Stimulated activated CD8-positive, alpha-beta memory T cell treated with anti-CD3 and anti-CD28 coated beads, Interleukin-7, amount 100 ng/mL, for 24 hours (primary cell): Measurements from ENCODE around the gene PYCARD.
"Not testable (repeated sequence)": the region's sequence is repeated elsewhere in the genome, so short reads cannot be mapped to it uniquely, and the experiment has no call there.

Source experiments
- DNase-seq: peaks from one replicate; pipeline ENCODE4 v3.0.0-alpha.2; 2020; ENCODE audit warnings: low read depth

PYCARD gene

DNA sequence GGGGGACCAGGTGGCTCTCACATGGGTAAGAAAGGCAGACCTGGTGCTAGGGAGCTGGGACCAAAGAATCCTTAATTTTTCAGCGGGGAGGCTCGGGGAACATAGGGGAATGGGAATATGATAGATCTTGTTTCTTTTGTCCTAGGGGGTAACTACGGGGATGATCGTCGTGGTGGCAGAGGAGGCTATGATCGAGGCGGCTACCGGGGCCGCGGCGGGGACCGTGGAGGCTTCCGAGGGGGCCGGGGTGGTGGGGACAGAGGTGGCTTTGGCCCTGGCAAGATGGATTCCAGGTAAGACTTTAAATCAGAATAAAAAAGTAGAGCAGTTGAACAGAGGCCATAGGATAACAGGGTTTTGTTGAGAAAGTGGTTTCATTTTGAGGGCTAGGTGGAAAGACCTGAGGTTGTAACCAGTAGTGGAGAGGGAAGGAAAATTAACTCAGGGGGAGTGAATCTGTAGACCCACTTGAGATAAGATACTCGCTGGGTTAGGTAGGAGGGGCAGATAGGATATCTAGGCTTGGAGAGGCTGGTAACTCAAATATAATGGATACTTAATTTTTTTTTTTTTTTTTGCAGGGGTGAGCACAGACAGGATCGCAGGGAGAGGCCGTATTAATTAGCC is 11.6 kb downstream of the PYCARD start:
- DNase-seq, result no peak

DNA sequence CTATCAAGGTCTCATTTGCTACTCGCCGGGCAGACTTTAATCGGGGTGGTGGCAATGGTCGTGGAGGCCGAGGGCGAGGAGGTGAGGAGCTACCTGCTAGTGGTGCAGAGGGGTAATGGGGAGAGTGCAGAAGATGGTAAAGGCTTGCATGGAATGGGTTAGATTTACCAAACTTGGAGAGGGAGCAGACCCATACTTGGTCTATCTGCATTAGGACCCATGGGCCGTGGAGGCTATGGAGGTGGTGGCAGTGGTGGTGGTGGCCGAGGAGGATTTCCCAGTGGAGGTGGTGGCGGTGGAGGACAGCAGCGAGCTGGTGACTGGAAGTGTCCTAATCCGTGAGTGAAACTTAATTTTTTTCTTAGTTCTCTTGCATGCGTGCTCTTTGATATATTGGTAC is 12.5 kb downstream of the PYCARD start:
- DNase-seq, result no peak

DNA sequence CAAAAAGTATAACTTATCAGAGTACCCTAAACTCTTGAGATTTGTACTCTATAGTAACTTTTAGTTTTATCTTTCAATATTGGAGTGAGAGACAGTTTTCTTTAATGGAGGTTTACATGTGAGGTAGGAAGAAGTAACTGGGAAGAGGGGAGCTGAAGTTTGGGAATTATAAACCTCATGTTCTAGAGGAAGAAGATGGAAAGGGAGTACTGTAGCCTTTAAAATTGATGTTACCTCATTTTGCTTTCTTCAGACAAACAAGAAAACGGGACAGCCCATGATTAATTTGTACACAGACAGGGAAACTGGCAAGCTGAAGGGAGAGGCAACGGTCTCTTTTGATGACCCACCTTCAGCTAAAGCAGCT is 13.2 kb downstream of the PYCARD start:
- no peak for DNase-seq

- no peak for DNase-seq
Measured at GRCh38 chr16:31188450-31189411, 13.8 kb downstream of the PYCARD start.

GRCh38 chr16:31187808-31188189 is 14.8 kb downstream of the PYCARD start:
- DNase-seq, result no peak

- no peak for DNase-seq
Measured at GRCh38 chr16:31186930-31187807, 15.4 kb downstream of the PYCARD start.

GRCh38 chr16:31186176-31186575 is 16.4 kb downstream of the PYCARD start:
- DNase-seq, result no peak

DNA sequence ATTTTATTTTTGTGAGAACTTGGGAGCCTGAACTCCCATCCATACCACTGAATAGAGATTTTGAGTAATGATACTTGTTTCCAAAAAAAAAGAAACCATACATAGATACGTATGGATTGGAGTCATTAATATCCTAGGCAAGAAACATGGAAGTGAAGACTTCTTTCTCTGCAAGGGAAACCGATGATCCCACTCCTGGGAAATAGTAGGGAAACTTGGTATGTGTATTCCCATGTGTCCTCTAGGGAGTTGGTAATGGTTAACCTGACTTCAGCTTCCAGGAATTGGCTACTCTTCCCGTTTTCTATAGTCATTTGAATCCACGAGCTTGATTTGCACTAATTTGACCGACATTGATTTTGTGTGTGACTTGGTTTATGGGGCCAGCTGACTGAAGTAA is 17.2 kb downstream of the PYCARD start:
- no peak for DNase-seq

DNA sequence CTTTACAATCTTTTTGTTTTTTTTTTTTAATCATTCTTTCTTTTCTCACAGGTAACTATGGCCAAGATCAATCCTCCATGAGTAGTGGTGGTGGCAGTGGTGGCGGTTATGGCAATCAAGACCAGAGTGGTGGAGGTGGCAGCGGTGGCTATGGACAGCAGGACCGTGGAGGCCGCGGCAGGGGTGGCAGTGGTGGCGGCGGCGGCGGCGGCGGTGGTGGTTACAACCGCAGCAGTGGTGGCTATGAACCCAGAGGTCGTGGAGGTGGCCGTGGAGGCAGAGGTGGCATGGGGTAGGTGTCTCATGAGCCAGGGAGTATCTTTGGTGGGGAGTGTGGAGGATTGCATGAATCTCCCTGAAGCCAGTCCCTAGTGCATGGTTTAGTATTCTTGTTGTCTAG is 17.7 kb downstream of the PYCARD start:
- DNase-seq, result no peak

- no peak for DNase-seq
Measured at GRCh38 chr16:31183432-31184428, 18.8 kb downstream of the PYCARD start.

GRCh38 chr16:31182391-31182790 is 20.2 kb downstream of the PYCARD start:
- DNase-seq, result no peak

DNA sequence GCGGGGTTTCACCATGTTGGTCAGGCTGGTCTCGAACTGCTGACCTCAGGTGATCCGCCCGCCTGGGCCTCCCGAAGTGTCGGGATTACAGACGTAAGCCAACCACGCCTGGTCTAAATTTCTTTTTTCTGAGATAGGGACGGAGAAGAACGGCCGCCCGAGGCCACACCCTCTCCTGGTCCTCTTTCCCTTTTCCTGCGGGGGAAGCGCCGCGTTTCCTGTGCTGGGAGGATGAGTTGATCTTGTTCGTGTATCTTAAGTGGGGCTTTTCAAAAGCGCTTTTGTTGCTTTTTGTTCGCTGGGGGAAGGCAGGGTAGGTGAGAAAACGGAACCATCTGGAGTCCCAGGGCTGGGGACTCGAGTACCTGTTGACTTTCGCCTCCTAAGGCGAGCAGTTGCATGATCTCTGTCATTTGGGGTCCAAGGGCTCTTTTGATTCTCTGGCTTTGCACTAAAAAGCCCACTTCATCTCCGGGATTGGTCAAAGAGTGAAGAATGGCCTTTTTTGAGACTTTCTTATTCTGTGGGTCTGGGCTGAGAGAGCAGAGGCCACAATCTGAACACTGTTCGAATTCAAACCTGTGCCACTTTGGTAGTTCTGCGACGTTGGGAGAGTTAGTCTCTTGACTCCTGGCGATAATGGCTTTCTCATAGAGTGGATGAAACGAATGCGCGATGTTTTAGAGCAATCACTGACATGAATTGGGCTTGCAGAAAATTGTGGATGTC is 21.3 kb downstream of the PYCARD start:
- no peak for DNase-seq

DNA sequence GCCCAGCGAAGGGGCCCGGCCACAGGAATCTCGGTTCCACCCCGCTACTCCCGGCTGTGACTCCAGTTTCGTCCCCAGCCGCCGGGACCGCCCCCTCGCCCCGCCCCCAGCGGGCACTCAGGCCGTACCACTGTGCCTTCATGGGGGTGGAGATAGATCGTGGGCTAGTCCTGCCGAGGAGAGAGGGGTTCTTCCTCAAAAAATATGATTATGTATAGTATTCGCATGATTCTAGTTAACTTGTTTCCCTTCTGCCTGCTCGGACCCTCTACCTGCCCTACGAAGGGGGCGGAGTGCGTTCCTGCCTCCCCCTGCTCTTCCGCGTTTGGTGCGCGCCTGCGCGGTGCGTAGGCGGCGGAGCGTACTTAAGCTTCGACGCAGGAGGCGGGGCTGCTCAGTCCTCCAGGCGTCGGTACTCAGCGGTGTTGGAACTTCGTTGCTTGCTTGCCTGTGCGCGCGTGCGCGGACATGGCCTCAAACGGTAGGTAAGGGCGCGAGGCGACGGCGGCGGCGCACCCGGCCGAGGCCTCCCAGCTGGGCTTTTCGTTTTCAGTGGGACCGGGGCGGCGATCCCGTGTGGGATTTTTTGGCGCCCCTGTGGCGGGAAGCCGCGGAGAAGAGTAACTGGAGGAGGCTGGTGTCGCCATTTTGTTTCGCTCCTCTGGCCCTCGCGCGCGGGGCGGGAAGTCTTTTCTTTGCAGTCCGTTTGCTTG is 22.7 kb downstream of the PYCARD start, which contains the start of gene FUS:
Gene FUS (plus strand): TSS at position 393 of the 713 bp plus-strand sequence. CDS start 76 bp downstream, at position 469.
- DNase-seq, result peak; percentile 75

DNA sequence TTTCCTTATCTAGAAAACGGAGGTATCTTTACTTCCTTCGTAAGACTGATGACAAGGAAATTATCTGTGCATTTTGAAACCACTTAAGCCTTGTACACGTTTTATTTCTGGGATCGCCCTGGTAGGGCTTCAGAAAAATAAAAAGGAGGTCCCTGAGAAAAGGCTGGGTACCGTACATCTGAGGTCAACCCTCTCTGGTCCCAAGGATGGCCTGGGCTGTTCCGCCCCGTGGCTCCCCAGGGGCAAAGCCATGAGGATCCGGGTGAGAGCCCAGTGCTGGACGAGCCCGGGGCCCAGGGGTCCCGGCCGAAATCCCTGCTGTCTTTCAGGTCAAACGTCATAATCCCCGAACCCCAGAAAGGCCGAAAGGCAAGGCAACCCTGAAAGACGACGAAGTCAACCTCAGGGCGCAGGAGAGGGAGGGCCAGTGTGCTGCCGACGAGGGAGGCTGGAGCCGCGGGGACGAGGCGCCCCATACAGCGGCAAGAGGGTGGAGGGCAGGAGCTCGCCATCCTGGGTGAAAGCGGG is 23.3 kb downstream of the PYCARD start:
- no peak for DNase-seq

GRCh38 chr16:31177136-31177535 is 25.4 kb downstream of the PYCARD start:
- no peak for DNase-seq

GRCh38 chr16:31170048-31170447 is 32.5 kb downstream of the PYCARD start:
- not testable (repeated sequence) for DNase-seq

- no peak for DNase-seq
Measured at GRCh38 chr16:31168848-31169247, 33.7 kb downstream of the PYCARD start.

DNA sequence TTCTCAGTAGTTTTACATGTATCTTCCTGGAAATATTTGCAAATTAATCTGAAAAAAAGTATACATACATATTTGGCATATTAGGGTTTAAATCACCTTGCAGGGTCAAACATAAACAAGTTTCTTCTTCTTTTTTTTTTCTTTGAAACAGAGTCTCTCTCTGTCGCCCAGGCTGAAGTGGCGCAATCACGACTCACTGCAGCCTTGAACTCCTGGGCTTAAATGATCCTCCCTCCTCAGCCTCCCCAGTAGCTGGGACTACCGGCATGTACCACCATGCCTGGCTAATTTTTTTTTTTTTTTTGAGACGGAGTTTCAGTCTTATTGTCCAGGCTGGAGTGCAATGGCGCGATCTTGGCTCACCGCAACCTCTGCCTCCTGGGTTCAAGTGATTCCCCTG is 35.2 kb downstream of the PYCARD start:
- no peak for DNase-seq

DNA sequence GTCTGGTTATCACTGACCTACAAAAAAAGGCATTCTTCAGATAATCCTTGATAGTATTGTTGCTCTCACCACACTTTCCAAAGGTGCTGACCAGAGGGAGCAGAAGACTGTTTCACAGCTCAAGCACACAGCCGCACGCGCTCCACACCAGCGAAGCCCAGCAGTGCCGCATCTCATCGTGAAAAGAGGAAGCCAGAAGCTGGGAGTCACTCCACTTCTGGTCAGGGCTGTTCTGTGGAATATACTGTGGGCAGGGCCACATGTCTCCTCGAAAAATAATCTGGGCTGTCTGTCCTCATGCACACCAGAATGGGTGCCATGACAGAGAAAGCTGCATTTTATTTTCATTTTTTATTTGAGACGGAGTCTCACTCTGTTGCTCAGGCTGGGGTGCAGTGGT is 45.4 kb downstream of the PYCARD start:
- no peak for DNase-seq
